ENCODE measurements around the gene GNL2. TPM values are rescaled to one million over a fixed set of nuclear protein-coding genes. Genes with fewer than 3 reads are reported as not detected.

The GNL2 gene
- total RNA-seq, 1 experiment from 2014 or later = 121 TPM

DNA sequence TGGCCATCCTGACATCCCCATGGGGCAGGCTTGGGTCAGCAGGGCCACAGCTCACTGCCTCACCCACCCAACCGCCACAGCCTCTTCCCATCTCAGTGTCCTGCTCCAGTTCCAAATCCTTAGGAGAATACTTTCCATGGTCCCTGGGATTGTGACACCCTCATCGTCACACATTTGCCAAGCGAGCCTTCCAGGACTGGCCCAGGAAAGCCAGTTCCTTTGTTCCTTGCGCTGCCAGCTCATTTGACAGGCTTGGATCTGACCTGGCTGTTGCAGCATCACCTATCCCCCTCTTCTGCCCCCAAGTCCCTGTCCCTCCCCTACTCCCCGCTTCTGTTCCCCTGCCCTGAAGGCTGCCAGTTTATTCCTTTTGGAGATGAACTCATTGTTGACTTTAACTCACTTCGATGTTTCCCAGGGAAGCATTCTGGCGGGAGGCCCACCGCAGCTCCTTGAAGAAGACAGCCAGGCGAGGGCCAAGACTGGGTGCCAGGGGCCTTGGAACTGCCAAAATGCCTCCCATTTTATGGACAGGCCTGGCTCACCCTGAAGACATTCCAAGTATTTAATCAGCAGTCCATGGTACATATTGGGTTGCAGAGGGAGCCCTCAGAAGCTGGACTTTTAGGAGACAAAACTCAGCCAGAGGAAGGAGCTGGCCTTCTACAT lies 10.2 kb upstream of the GNL2 start:
- Histone ChIP-seq H3K4me3 (ENCODE audit: low read depth, low read length, poor library complexity, severe bottlenecking) (no peak overlapping the region), H3K36me3 (ENCODE audit: insufficient read depth, low read length, poor library complexity, severe bottlenecking) (no peaks in the 10 kb centered on the region), H3K4me1 (ENCODE audit: insufficient read depth, low read length, poor library complexity, severe bottlenecking) (no peaks in the 10 kb centered on the region), H3K27me3 (replicated peaks; ENCODE audit: insufficient read depth, low read depth, low read length, poor library complexity) (peaks cover 50% of the 10 kb centered on the region), H3K9me3 (ENCODE audit: low read depth, low read length, poor library complexity, severe bottlenecking) (no peaks in the 10 kb centered on the region), H3K27ac (ENCODE audit: low read depth, low read length, poor library complexity, severe bottlenecking) (no peak overlapping the region)
- intact Hi-C loops (cut with micrococcal nuclease; ENCODE audit: unreplicated experiment) = no loop called here
- no peak for DNase-seq (ENCODE audit: low spot score)
- no peak for TF ChIP-seq EZH2 (IDR thresholded peaks at IDR 0.05; ENCODE audit: borderline replicate concordance, low read depth, low read length, poor library complexity, severe bottlenecking)
- TF ChIP-seq, protein P1, sequence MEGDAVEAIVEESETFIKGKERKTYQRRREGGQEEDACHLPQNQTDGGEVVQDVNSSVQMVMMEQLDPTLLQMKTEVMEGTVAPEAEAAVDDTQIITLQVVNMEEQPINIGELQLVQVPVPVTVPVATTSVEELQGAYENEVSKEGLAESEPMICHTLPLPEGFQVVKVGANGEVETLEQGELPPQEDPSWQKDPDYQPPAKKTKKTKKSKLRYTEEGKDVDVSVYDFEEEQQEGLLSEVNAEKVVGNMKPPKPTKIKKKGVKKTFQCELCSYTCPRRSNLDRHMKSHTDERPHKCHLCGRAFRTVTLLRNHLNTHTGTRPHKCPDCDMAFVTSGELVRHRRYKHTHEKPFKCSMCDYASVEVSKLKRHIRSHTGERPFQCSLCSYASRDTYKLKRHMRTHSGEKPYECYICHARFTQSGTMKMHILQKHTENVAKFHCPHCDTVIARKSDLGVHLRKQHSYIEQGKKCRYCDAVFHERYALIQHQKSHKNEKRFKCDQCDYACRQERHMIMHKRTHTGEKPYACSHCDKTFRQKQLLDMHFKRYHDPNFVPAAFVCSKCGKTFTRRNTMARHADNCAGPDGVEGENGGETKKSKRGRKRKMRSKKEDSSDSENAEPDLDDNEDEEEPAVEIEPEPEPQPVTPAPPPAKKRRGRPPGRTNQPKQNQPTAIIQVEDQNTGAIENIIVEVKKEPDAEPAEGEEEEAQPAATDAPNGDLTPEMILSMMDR (conservative IDR thresholded peaks at IDR 0.05; ENCODE audit: low read depth, low read length) = no peak
- CTCF ChIA-PET = no interaction called here
- POLR2A ChIA-PET (ENCODE audit: low non-redundant PET) = no interaction called here
- BruUV-seq (replicated peaks) = no TSS peak

DNA sequence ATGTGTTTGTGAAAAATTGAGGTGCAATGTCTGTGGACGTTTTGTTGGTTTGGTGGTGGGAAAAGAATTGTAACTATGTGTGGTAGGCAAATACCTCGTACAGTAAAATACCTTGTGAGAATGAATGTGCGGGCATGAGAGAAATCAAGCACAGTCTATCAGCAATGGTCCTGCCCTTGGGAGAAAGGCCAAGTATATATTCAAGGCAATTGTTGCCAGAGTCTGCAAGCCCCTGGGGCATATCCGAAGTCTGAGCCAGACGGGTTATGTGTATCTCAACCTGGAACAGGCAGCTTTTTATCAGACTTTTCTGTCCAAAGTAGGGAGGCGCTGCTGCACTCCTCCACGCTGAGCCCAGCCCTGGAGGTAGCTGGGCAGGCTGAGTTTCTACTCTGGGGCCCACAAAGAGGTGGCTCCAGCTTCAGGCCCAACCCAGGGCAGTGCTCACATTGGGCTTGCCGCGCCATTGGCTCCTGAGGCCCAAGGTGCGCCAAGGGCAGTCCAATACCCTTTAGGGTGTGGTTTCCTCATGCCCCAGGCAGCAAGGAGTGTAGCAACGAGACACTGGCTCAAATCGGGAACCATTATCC lies 9.4 kb upstream of the GNL2 start:
- intact Hi-C loops (cut with micrococcal nuclease; ENCODE audit: unreplicated experiment) = no loop called here
- Histone ChIP-seq H3K4me1 (ENCODE audit: insufficient read depth, low read length, poor library complexity, severe bottlenecking) (no peaks in the 10 kb centered on the region), H3K27me3 (replicated peaks; ENCODE audit: insufficient read depth, low read depth, low read length, poor library complexity) (peaks cover 48% of the 10 kb centered on the region), H3K9me3 (ENCODE audit: low read depth, low read length, poor library complexity, severe bottlenecking) (no peaks in the 10 kb centered on the region), H3K36me3 (ENCODE audit: insufficient read depth, low read length, poor library complexity, severe bottlenecking) (no peaks in the 10 kb centered on the region), H3K4me3 (ENCODE audit: low read depth, low read length, poor library complexity, severe bottlenecking) (no peak overlapping the region), H3K27ac (ENCODE audit: low read depth, low read length, poor library complexity, severe bottlenecking) (no peak overlapping the region)
- DNase-seq (ENCODE audit: low spot score) = no peak
- no TSS peak for BruUV-seq (replicated peaks)
- ChIA-PET CTCF (no interaction called here), POLR2A (ENCODE audit: low non-redundant PET) (no interaction called here)
- no peak for TF ChIP-seq EZH2 (IDR thresholded peaks at IDR 0.05; ENCODE audit: borderline replicate concordance, low read depth, low read length, poor library complexity, severe bottlenecking)
- TF ChIP-seq, protein P1 (conservative IDR thresholded peaks at IDR 0.05; ENCODE audit: low read depth, low read length) = no peak

DNA sequence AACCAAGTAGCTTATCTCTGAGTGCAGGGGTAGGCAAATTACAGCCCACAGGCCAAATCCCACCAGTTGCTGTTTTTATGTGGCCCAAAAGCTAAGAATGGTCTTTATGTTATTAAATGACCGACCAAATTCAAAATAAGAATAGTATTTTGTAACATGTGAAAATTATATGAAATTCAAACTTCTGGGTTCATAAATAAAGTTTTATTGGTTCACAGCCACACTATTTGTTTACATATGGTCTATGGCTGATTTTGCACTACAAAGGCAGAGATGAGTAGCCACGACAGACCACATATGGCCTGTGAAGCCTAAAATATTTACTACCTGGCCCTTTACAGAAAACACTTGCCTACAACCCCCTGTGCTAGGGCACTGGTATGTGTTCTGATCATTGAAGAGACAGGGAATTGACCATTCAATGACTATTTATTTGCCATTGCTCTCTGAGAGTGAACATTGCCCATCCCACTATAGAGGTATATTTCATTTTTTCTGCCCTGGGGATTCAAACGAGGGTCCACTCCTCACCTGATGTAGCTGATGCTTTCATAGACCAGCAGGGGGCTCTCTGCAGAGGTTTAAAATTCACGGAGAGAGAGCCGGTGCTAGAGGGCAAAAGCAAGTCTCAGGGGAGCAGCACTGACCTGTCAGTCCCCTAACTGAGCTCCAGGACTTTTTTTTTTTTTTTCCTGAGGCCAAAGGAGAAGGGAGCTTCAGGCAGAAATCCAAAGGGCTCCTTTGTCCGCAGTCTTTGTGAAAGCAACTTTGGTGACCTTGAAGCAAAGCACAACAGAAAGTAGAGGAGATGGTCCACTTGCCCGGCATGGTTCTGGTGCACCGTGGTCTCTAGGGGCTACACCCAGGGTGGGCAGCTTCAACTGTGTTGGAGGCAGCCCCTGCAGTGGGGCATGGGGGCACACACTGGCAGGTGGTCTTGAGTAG lies 7.3 kb upstream of the GNL2 start:
- TF ChIP-seq, protein P1 (conservative IDR thresholded peaks at IDR 0.05; ENCODE audit: low read depth, low read length) = peak; percentile 83
- no peak for TF ChIP-seq EZH2 (IDR thresholded peaks at IDR 0.05; ENCODE audit: borderline replicate concordance, low read depth, low read length, poor library complexity, severe bottlenecking)
- DNase-seq (ENCODE audit: low spot score) = peak; percentile 63
- Histone ChIP-seq H3K27ac (ENCODE audit: low read depth, low read length, poor library complexity, severe bottlenecking) (no peak overlapping the region), H3K4me1 (ENCODE audit: insufficient read depth, low read length, poor library complexity, severe bottlenecking) (no peaks in the 10 kb centered on the region), H3K9me3 (ENCODE audit: low read depth, low read length, poor library complexity, severe bottlenecking) (no peaks in the 10 kb centered on the region), H3K27me3 (replicated peaks; ENCODE audit: insufficient read depth, low read depth, low read length, poor library complexity) (peaks cover 26% of the 10 kb centered on the region), H3K4me3 (ENCODE audit: low read depth, low read length, poor library complexity, severe bottlenecking) (no peak overlapping the region), H3K36me3 (ENCODE audit: insufficient read depth, low read length, poor library complexity, severe bottlenecking) (no peaks in the 10 kb centered on the region)
- intact Hi-C loops (cut with micrococcal nuclease; ENCODE audit: unreplicated experiment) = loop anchor here (1.0 kb wide), 1 partner anchor 79 kb away; no protein-coding TSS in a partner anchor
- POLR2A ChIA-PET (ENCODE audit: low non-redundant PET) = no interaction called here
- CTCF ChIA-PET = interaction anchor here (0.6 to 1.5 kb wide), 4 partner anchors 37 to 132 kb away, joined by 3 to 5 read pairs (median 4); a partner anchor contains a TSS
- no TSS peak for BruUV-seq (replicated peaks)

All from A673 (cell line).